Fibroblast of pulmonary artery (primary cell): Measurements from ENCODE around the gene DUOX2.
"Not testable (repeated sequence)": the region's sequence is repeated elsewhere in the genome, so short reads cannot be mapped to it uniquely, and the experiment has no call there.

ENCODE experiments used
- DNase-seq: peaks from one replicate; pipeline ENCODE4 v3.0.0-alpha.2; 2010; ENCODE audit warnings: low read depth
- H3K4me3 ChIP-seq: replicated peaks from 2 replicates; pipeline ENCODE4 v1.5.1; 2011; ENCODE audit warnings: low read depth, mild to moderate bottlenecking, control low read depth, low read length, moderate library complexity
- TF ChIP-seq, protein P1 (sequence below): IDR thresholded peaks from 2 replicates; pipeline ENCODE4 v1.5.1; 2011; ENCODE audit warnings: mild to moderate bottlenecking, control low read depth, low read length, inconsistent platforms; ENCODE audit errors: missing control alignments

Gene DUOX2

DNA sequence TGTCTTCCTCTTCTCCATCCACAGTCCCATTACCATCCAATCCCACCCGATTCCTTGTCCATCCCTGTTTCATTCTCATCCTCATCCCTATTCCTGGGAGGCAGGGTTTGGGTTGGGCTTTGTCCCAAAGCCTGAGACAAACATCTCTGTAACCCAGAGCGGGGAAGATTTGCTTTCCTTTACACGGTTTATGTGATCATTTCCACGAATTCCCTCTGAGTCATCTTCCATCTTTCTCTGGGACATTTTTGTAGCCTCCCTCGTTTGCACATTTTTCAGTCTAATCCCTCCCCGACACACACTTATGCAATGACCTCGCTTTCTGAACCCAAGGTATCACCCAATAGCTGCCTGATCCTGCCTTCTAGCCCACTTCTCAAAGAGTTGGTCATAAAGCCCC lies 22.8 kb downstream of the DUOX2 start:
- no peak overlapping the region for H3K4me3 ChIP-seq
- TF ChIP-seq, protein P1, sequence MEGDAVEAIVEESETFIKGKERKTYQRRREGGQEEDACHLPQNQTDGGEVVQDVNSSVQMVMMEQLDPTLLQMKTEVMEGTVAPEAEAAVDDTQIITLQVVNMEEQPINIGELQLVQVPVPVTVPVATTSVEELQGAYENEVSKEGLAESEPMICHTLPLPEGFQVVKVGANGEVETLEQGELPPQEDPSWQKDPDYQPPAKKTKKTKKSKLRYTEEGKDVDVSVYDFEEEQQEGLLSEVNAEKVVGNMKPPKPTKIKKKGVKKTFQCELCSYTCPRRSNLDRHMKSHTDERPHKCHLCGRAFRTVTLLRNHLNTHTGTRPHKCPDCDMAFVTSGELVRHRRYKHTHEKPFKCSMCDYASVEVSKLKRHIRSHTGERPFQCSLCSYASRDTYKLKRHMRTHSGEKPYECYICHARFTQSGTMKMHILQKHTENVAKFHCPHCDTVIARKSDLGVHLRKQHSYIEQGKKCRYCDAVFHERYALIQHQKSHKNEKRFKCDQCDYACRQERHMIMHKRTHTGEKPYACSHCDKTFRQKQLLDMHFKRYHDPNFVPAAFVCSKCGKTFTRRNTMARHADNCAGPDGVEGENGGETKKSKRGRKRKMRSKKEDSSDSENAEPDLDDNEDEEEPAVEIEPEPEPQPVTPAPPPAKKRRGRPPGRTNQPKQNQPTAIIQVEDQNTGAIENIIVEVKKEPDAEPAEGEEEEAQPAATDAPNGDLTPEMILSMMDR = no peak
- DNase-seq = peak; percentile 63

DNA sequence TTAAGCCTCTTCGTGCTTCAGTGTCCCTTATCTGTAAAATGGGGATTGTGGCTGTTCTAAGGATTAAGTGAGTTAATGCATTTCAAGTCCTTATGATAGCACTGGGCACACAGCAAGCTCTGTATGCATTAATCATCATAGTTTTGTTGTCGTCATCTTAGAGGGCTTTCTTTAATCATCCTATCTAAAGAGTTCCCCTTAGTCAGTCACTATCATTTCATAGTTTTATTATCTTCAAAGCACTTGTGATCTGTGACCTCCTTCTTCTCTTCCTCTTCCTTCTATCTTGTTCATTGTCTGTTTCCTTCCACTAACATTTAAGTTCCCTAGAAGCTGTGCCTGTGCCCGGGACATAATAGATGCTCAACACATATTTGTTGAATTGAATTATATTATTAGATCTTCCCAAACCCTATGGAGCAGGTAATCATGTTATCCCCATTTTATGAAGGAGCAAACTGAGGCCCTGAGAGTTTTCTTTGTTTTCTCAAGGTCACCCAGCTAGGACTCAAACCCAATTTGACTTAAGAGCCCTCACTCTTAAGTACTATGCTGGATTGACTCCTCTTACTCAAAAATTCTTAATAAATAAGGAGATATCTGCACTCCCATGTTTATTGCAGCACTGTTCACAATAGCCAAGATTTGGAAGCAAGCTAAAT lies 24.1 kb downstream of the DUOX2 start:
- DNase-seq = no peak
- H3K4me3 ChIP-seq = no peak overlapping the region
- TF ChIP-seq, protein P1 = no peak

DNA sequence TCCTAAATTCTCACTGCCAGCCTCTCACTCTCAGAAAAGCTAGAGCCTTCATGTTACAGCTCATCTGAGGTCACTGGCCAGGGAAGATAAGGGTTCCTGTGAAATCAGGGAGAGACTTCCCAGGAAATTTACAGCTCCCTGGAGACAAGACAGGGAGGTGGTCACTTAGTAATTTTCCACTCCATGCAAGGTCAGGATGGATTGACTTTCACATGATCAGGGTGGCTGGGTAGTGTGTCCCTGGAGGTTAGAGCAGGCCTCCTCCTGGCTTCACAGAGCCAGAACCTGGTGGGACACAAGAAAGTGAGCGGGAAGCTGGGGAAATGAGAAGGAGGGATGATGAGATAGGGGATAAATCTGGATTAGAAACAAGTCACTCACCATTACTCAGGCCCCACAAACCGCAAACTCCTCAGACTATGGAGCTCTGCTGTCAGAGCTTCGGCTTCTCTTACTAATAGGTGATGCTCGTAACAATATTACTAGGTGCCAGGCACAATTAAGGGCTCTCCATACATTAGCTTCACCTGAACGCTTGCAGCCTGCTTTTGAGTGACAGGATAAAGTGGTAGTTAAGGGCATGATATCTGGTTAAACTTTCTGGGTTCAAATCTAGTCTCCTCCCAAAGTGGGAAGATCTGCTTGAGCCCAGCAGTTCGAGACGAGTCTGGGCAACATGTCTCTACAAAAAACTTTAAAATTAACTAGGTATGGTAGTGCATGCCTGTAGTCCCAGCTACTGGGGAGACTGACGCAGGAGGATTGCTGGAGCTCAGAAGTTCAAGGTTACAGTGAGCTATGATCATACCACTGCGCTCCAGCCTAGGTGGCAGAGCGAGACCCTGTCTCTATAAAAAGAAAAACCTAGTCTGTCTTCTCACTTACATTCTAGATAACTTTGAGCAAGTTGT lies 24.9 kb downstream of the DUOX2 start:
- no peak overlapping the region for H3K4me3 ChIP-seq
- DNase-seq = no peak
- TF ChIP-seq, protein P1 = no peak

DNA sequence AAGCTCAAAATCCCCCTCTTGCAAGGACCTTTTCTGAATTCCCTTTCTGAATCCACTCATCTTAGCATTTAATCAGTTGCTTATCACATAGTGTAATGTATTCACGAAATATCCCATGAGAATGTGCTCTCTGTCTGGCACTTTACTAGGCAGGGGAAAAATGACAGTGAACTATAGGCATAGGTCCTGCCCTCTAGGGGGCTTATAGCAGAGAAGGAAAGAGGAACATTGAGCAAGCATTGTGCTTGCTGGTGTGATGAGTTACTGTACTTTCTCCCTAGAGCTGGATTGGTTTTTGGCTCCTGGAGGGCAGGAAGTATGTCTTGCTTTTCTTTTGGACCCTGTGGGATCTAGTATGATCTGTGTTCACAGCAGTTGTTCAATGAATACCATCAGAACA lies 26.5 kb downstream of the DUOX2 start:
- H3K4me3 ChIP-seq = no peak overlapping the region
- DNase-seq = no peak
- TF ChIP-seq, protein P1 = no peak

DNA sequence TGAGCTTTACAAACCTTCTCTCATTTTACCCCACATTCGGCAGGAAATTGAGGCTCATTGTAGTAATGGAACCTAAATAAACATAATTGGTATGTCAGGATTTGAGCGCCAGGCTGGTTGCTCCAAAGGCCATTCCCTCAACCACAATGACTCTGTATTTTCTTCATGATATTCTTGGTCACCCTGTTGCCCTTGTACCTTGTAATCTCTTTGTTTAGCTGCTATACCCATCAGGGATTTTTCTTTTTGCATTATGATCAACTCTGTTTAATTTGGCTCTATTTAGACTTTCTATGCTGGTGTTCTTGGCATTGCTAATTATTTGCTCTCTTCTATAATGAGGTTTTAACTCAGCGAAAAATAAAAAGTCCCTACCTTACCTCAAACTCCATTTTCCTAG lies 29.8 kb downstream of the DUOX2 start:
- no peak overlapping the region for H3K4me3 ChIP-seq
- DNase-seq = no peak
- TF ChIP-seq, protein P1 = no peak

DNA sequence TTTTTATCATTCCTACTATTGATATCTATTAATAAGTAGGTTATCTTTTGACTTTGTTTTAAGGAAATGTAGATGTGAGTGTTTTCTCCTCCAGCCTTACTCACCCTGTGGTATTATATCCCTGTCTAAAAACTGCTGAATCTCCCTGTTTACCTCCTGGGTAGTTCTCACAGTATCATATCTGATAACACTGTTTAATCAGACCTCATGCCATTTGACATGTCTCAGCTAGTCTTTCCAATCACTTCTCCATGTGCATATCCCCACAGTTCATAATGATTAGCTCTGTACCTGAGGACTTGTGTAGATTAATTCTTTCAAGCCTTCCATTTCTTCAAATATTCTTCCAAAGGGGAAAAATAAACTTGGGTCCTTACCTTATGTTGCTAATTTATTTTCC lies 30.7 kb downstream of the DUOX2 start:
- no peak overlapping the region for H3K4me3 ChIP-seq
- TF ChIP-seq, protein P1 = no peak
- no peak for DNase-seq

DNA sequence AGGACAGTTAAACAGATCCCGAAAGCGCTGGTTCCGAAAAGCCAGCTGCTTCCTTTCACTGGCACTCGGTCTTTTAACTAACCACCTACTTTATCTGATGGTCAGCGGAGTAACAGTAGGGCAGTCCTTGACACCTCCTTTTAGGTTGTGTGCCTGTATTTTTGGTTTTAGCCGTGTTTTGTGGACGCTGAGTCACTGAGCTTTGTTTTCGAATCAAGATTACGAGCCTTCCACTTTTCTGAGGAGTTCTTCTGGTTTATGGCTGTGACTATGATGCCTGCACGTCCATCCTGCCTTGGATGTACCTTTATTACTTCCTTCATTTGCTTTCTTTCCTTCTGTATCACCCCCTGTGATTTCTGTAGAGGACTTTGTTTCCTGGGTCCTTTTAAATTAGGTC lies 31.6 kb downstream of the DUOX2 start:
- not testable (repeated sequence) for H3K4me3 ChIP-seq, DNase-seq

DNA sequence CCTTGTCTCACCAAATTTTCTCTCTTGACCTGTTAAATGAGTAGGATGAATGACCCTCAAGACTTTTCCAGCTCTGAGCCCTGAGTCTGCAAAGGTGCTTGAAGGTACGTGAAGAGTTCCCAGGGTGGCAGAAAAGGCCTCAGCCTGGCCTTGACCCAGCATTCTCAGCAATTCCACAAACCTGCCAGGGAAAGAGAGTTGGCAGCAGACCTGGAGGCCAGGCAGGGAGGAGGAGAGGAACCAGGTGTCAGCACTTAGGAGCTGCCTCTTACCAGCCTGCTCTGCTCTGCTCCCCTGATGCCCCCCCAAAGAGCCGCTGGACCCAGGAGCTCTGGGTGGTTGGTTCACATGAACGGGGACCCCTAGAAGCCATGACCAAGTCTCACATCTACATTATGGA lies 33.4 kb downstream of the DUOX2 start:
- DNase-seq, H3K4me3 ChIP-seq: not testable (repeated sequence)

DNA sequence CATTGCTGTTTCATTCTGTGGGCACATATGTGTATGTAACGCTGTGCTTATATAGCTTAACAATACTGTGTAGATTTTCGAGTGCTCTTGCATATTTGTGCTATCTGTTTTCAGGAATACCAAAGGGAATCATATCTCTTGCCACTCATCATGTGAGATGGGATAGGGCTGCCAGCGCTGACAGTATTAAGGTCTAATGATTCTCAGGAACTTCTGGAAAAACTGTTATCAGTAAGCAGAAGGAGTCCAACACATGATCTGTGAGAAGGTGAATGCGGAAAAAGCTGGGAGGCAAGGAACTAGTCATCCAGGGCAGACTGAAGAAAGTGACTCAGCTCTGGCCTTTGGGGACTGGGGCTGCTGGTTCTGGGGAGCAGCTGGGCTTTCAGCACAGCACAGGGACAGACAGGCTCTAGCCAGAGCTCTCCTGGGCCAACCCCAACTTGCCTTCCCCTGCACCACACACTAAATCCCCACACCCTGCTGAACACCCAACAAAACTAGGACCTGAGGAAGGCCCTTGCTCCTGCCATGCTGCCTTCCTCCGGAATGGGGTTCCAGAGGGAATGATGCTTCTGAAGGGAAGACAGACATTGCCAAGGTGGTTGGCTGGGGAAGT lies 34.2 kb downstream of the DUOX2 start:
- H3K4me3 ChIP-seq = not testable (repeated sequence)
- DNase-seq = peak; percentile 6

DNA sequence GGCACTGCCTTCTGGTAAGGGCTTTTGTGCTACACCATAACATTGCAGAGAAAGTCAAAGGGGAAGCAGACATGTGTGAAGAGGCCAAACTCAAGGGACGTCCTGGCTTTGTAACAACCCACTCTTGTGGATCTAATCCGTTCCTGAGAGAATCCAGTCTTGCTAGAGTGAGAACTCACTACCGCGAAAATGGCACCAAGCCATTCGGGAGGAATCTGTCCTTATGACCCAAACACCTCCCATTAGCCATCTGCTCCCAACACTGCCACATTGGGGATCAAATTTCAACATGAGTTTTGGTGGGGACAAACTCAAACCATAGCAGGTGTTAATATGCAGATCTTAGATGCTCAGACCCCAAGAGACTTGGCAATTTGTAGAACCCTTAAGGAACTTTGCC lies 34.8 kb downstream of the DUOX2 start:
- DNase-seq, H3K4me3 ChIP-seq: not testable (repeated sequence)

DNA sequence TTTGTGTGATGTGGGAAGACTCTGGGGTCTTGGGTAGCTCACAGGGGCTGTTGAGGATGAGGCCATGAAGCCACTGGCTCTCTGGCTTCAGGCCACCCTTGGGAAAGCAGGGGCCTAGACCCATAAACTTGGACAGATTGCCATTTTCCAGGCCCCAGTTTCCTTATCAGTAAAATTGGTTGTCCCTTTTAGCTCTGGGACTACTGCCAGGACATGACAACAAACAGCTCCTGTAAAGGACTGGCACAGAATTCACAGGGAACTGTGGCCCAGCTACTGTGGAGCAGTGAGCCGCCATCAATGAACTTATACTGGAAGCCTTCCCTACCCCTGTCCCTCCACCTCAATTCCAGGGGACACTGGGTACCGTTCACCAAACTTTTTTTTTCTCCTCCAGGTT lies 36.6 kb downstream of the DUOX2 start:
- not testable (repeated sequence) for H3K4me3 ChIP-seq, DNase-seq
